ENCODE results near the gene LRFN5. TPM values are rescaled to one million over a fixed set of nuclear protein-coding genes. Genes with fewer than 3 reads are reported as not detected.

Gene LRFN5
- total RNA-seq, 1 donor from 2014 or later: 1.0 TPM

GRCh38 chr14:41766772-41767171, 160.1 kb downstream of the LRFN5 start:
- DNase-seq: no peak
- no peak for TF ChIP-seq CTCF (IDR thresholded peaks at IDR 0.05)
- no peaks in the 10 kb centered on the region for H3K4me1 ChIP-seq
- no peaks in the 10 kb centered on the region for H3K36me3 ChIP-seq
- no peaks in the 10 kb centered on the region for H3K9me3 ChIP-seq
- no peak for ATAC-seq
- intact Hi-C loops (cut with DNase I): no loop called here
- H3K4me3 ChIP-seq: no peak overlapping the region
- no peaks in the 10 kb centered on the region for H3K27me3 ChIP-seq
- H3K27ac ChIP-seq: no peak overlapping the region

- intact Hi-C loops (cut with DNase I): no loop called here
- no peak for ATAC-seq
- no peaks in the 10 kb centered on the region for H3K4me1 ChIP-seq
Measured at GRCh38 chr14:41773536-41774279, 167.0 kb downstream of the LRFN5 start.

GRCh38 chr14:41782511-41782910, 175.8 kb downstream of the LRFN5 start:
- Histone ChIP-seq H3K27me3 (no peaks in the 10 kb centered on the region), H3K9me3 (no peaks in the 10 kb centered on the region), H3K27ac (no peak overlapping the region), H3K36me3 (no peaks in the 10 kb centered on the region), H3K4me3 (no peak overlapping the region), H3K4me1 (no peaks in the 10 kb centered on the region)
- no peak for TF ChIP-seq CTCF (IDR thresholded peaks at IDR 0.05)
- DNase-seq (no peak), ATAC-seq (no peak)
- intact Hi-C loops (cut with DNase I): no loop called here

More at GRCh38 chr14:41773536-41774279, 167.0 kb downstream of the LRFN5 start:
- Histone ChIP-seq H3K4me3 (no peak overlapping the region), H3K36me3 (no peaks in the 10 kb centered on the region), H3K27me3 (no peaks in the 10 kb centered on the region), H3K9me3 (no peaks in the 10 kb centered on the region), H3K27ac (no peak overlapping the region)
- TF ChIP-seq CTCF (IDR thresholded peaks at IDR 0.05): no peak
- DNase-seq: no peak

- intact Hi-C loops (cut with DNase I): no loop called here
Measured at GRCh38 chr14:41783403-41783802, 176.7 kb downstream of the LRFN5 start.

GRCh38 chr14:41785696-41786095, 179.0 kb downstream of the LRFN5 start:
- no peaks in the 10 kb centered on the region for H3K36me3 ChIP-seq
- DNase-seq (no peak), ATAC-seq (no peak)
- H3K27me3 ChIP-seq: no peaks in the 10 kb centered on the region
- H3K4me3 ChIP-seq: no peak overlapping the region
- no peak overlapping the region for H3K27ac ChIP-seq
- intact Hi-C loops (cut with DNase I): no loop called here
- H3K9me3 ChIP-seq: no peaks in the 10 kb centered on the region
- no peak for TF ChIP-seq CTCF (IDR thresholded peaks at IDR 0.05)
- no peaks in the 10 kb centered on the region for H3K4me1 ChIP-seq

More at GRCh38 chr14:41783403-41783802, 176.7 kb downstream of the LRFN5 start:
- TF ChIP-seq CTCF (IDR thresholded peaks at IDR 0.05): no peak
- H3K27ac ChIP-seq: no peak overlapping the region
- DNase-seq (no peak), ATAC-seq (no peak)
- no peaks in the 10 kb centered on the region for H3K27me3 ChIP-seq
- H3K4me3 ChIP-seq: no peak overlapping the region
- no peaks in the 10 kb centered on the region for H3K4me1 ChIP-seq
- H3K36me3 ChIP-seq: no peaks in the 10 kb centered on the region
- no peaks in the 10 kb centered on the region for H3K9me3 ChIP-seq
